GM19023 (cell line): ENCODE measurements around the gene VSTM1.
"Not testable (repeated sequence)": the region's sequence is repeated elsewhere in the genome, so short reads cannot be mapped to it uniquely, and the experiment has no call there.

ENCODE experiments used
- ATAC-seq: cut with Tn5 transposase; IDR thresholded peaks from one replicate; pipeline ENCODE4 v1.9.1; 2021; ENCODE audit warnings: mild to moderate bottlenecking, moderate library complexity; ENCODE audit not compliant: unreplicated experiment

Gene VSTM1

DNA sequence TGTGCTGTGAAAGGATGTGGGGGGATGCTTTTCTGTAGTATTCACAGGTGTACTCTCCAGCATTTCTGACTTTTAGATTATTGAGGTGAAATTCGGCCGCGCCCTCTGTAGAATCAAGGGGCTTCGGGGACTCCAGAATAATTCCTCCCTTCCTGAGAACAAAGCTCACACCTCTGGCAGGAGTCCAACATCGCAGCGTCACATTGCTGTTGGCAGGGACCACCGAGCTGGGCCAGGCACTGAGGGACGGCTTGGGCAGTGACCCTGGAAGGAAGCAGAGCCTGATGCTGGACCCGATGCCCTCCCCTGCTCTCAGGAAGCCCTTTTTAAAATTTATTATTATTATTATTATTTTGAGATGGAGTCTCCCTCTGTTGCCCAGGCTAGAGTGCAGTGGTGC lies 11.2 kb upstream of the VSTM1 start:
- ATAC-seq, result no peak

DNA sequence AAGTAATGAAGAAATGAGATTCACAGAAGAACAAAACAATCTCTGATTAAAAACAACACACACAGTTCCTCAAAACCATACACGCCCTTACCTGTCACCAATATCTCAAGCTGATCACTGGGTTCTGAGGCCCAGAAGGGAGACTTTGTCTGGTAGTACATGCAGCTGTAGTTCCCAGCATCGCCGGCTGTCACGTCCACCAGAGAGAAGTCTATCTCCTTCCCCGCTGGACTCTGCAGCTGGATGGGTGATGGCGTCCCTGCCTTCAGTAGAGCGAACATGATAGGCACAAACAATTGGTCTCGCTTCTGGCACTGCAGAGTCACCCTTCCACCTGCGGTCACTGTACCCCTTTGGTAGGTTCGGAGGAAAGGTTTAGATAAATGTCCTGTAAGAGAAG lies 10.1 kb upstream of the VSTM1 start:
- no peak for ATAC-seq

DNA sequence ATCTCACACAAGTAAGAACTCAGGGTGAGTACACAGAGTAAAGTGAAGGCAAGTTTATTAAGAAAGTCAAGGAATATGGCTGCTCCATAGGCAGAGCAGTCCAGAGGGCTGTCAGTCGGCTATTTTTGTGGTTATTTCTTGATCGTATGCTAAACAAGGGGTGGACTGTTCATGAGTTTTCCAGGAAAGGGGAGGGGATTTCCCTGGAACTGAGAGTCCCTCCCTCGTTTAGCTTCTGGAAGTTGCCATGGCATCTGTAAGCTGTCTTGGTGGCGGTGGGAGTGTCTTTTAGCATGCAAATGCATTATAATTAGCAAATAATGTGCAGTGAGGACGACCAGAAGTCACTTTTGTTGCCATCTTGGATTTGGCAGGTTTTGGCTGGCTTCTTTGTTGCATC lies 5.8 kb upstream of the VSTM1 start:
- ATAC-seq, result no peak

DNA sequence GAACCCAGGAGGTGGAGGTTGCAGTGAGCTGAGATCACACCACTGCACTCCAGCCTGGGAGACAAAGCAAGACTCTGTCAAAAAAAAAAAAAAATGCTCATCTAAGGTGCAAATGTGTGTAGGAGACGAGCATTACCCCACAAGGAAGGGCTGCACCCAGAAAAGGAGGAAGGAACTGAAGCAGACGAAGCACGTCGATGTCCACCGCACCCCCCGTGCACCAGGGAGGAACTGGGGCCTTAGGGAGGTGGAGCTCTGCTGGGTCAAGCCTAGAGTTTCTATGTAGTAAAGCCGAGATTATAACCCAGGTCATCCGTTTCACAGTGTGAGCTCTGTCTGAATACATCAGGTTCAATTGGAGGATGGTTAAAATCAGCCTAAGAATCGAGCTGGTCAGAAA lies 1.1 kb downstream of the VSTM1 start:
- ATAC-seq, result no peak

DNA sequence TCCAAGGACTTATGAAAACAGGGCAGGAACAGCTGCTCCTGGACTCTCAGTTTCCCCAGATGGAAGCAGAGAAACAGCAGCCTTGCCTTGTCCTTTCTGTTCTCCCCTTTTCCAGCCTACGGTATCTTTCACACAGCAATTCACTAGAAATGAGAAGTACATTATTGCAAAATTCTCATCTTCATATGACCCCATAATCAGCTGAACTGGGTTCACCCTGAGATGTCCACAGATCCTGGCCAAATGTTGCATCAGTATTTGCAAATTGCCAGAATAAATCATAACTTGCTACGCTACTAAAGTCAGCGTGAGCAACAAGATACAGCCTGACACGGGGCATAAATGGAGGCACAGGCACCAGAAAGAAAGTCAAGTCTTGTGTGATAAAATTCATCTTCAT lies 16.1 kb downstream of the VSTM1 start:
- no peak for ATAC-seq

DNA sequence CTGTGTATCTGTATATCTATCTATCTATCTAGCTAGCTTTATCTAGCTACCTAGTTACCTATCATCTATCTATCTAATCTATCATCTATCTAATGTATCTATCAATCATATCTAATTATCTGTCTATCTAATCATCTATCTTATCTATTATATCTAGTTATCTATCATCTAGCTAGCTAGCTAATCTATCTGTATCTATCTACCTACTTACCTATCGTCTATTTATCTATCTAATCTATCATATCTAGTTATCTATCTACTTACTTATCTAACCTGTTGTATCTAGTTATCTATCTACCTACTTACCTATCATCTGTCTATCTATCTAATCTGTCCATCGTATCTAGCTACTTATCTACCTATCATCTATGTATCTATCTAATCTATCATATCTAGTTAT lies 17.9 kb downstream of the VSTM1 start:
- ATAC-seq, result no peak

GRCh38 chr19:54042989-54043388 lies 20.7 kb downstream of the VSTM1 start:
- no peak for ATAC-seq

DNA sequence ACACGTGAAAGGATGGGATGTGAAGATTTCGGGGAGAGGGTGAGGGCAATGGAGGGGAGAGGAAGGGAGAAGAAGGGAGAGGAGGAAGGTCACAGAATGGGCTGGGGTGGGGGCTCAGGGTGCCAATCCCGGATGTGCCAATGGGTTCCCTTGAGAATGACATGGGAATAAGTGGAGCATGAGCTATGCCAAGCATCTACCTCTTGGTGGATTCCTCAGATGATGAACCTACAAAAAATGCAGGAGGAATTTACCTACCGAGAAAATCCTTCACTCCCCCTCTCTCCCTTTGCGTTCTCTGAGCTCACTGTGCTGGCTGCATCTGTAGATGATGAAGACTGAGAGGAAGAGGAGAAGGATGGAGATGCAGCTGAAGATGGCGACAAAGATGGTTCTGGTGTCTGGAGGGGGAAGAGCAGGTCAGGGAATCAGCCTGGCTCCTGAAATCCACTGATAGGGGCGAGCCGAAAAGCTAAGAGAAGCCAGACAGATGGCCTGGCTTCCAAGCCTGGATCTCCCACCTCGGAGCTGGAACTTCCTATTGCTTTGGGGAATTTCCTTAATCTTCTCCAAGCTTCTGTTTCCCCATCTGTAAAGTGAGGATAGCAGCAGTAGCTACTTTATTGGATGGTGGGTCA lies 21.6 kb downstream of the VSTM1 start:
- ATAC-seq, result no peak

GRCh38 chr19:54040003-54040402 lies 23.7 kb downstream of the VSTM1 start:
- ATAC-seq, result no peak

DNA sequence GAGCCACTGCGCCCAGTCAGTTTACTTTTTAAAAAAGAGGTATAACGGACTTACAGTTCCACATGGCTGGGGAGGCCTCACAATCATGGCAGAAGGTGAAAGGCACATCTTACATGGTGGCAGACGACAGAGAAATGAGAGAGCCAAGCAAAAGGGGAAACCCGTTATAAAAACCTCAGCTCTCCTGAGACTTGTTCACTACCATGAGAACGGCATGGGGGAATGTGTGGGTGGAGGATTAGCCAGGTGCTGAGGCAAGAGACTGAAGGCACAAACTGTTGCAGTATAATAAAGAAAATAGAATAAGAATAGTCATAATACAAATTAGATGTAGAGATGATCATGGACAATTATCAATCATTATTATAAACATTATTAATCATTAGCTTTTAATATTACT lies 27.2 kb downstream of the VSTM1 start:
- ATAC-seq, result not testable (repeated sequence)

- ATAC-seq, result no peak
These were observed 28.2 kb downstream of the VSTM1 start for GRCh38 chr19:54035215-54036178.

DNA sequence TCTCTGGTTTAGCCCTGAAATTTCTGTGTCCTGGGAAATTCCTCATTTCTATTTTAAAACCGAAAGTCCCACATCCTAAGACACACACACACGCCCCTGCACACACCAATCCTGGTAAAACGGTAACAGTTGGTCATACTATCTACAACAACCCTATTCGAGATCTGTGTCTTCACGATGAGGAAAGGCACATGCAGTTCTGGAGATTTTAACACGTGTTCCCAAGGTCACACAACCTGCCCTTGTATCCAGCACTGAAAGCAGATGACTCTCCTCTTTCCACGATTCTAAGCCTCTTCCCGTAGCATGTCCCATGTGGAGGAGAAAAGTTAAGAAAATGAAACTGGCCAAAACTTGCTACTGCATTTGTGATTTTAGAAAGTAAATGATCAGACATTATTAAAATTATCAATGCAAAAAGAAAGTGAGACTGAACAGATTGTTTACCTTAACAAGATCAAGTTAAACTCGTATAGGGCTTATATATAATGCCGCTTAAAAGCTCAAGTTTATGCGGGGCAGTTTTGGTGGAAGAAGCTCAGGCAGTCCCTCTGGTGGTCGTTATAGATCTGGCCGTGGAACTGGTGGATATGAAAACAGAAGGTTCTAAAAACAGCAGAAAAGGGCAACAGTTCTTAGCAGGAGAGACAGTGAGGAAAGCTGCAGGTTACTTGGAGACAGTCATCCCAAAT lies 32.7 kb downstream of the VSTM1 start:
- ATAC-seq, result no peak

DNA sequence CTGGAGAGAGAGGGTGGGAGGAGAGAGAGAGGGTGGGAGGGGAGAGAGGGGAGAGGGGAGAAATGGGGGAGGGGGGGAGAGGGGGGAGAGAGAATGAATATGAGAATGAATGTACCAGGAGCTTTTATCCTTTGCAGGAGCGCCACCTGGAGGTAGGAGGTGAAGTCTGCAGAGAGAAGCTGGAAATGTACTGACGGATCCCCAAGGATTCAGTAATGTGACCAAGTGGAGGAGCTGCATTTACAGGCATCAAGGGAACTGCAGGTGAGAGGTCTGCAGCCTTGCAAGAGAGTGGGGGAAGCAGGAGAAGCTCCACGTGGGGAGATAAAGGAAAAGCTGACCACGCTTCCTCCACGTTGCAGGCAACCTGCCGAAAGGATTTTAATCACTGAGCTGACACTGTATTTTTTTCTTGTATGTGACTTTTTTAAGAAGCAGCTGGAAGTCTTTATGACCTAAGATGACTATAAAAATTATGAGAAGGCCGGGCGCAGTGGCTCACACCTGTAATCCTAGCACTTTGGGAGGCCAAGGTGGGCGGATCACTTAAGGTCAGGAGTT lies 33.7 kb downstream of the VSTM1 start:
- ATAC-seq, result no peak

DNA sequence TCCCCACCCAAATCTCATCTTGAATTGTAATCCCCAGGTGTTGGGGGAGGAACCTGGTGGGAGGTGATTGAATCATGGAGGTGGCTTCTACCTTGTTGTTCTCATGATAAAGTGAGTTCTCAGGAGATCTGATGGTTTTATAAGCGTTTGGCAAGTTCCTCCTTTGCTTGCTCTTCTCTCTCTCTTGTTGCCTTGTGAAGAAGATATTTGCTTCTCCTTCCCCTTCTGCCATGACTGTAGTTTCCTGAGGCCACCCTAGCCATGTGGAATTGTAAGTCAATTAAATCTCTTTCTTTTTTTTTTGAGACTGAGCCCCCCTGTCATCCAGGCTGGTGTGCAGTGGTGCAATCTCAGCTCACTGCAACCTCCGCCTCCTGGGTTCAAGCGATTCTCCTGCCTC lies 34.4 kb downstream of the VSTM1 start:
- no peak for ATAC-seq

DNA sequence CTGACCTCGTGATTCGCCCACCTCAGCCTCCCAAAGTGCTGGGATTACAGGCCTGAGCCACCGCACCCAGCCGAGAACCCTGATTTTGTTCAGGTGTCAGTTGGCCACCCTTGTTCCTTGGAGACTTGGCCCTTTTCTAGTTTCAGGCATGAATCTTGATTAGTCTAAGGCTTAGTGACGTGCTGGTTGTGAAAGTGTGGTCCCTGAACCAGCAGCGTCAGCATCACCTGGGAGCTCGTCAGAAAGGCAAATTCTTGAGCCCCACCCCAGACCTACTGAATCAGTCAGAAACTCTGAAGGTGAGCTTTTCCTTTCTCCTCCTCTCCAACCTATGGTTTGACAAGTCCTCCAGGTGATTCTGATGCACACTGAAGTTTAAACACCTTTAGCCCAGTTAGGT lies 37.0 kb downstream of the VSTM1 start:
- ATAC-seq, result no peak

- no peak for ATAC-seq
These were observed 39.0 kb downstream of the VSTM1 start for GRCh38 chr19:54024660-54025059.

GRCh38 chr19:54023191-54023590 lies 40.5 kb downstream of the VSTM1 start:
- ATAC-seq, result no peak

DNA sequence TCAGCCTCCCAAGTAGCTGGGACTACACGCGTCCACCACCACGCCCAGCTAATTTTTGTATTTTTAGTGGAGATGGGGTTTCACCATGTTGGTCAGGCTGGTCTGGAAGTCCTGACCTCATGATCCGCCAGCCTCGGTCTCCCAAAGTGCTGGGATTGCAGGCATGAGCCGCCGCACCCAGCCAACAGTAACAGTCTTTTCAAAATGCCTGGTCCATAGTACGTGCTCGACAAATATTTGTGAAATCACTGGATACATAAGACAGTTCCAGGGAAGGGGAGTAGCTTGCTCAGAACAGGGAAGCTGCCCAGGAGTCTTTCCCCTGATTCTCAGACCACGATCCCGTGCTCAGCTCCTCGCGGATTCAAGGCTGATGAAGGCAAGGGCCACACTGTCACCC lies 41.8 kb downstream of the VSTM1 start:
- ATAC-seq, result no peak

DNA sequence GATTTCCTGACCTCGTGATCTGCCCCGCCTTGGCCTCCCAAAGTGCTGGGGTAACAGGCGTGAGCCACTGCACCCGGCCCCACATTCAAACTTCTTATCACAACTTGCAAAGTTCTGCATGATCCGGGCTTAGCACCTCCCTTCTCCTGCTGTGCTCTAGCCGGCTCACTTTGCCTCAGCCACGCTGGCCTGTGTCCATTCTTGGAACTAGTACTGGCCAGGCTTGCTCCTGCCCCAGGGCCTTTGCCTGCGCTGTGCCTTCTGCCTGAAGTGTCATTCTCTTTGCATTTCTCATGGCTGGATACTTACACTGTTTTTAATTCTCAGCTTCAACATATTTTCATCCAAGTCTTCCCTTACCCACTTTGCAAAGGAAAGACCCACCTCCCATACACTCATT lies 42.3 kb downstream of the VSTM1 start:
- ATAC-seq, result no peak

- ATAC-seq, result no peak
These were observed 46.4 kb downstream of the VSTM1 start for GRCh38 chr19:54017261-54017660.

GRCh38 chr19:54014920-54015560 lies 48.7 kb downstream of the VSTM1 start:
- ATAC-seq, result no peak
